PC-3 (cell line): Measurements from ENCODE around the gene HIPK3.

Experiments
- EZH2 ChIP-seq: fragments of 300-600 bp; sonication (generic); IDR thresholded peaks from one replicate; pipeline ENCODE4 v1.6.1; 2017; ENCODE audit warnings: antibody characterized with exemption, mild to moderate bottlenecking, low read length; ENCODE audit not compliant: unreplicated experiment
- TF ChIP-seq, protein P1 (sequence below): fragments of 300-600 bp; sonication (generic); conservative IDR thresholded peaks from 2 replicates; pipeline ENCODE4 v1.5.1; 2017; ENCODE audit warnings: antibody characterized with exemption, low read depth, mild to moderate bottlenecking, low read length

DNA sequence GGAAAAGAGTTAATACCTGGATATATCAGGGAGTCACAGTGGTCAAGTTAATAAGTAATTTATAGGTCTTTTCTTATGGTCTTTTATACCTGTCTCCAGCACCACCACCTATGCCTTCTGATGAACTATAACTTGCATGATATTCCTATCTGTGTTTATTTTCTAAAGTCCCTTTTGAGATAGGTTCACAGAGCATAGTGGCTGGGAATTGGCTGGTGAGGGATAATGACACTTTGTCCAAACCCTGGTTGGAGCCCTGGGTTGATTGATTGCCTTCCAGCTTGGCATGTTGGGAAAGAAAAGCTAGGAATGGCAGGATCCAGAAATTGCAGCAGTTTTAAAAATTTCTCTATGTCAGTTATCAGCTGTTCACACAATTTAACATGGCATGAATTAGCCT is 23.2 kb downstream of the HIPK3 start:
- no peak for TF ChIP-seq EZH2
- TF ChIP-seq, protein P1, sequence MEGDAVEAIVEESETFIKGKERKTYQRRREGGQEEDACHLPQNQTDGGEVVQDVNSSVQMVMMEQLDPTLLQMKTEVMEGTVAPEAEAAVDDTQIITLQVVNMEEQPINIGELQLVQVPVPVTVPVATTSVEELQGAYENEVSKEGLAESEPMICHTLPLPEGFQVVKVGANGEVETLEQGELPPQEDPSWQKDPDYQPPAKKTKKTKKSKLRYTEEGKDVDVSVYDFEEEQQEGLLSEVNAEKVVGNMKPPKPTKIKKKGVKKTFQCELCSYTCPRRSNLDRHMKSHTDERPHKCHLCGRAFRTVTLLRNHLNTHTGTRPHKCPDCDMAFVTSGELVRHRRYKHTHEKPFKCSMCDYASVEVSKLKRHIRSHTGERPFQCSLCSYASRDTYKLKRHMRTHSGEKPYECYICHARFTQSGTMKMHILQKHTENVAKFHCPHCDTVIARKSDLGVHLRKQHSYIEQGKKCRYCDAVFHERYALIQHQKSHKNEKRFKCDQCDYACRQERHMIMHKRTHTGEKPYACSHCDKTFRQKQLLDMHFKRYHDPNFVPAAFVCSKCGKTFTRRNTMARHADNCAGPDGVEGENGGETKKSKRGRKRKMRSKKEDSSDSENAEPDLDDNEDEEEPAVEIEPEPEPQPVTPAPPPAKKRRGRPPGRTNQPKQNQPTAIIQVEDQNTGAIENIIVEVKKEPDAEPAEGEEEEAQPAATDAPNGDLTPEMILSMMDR = no peak
